Naive thymus-derived CD4-positive, alpha-beta T cell (primary cell): ENCODE data around the gene VIM. TPM values are rescaled to one million over a fixed set of nuclear protein-coding genes. Genes with fewer than 3 reads are reported as not detected.

ENCODE experiments used
- ATAC-seq: fragments of 150-1000 bp; cut with Tn5 transposase; 2 replicates; pipeline ENCODE4 v1.10.0; 2021; ENCODE audit warnings: mild to moderate bottlenecking, moderate library complexity
- CTCF ChIA-PET: fragments of 350-600 bp; sonication (Branson Sonifier 250); formaldehyde crosslinking; loops from one replicate; lab custom pipeline; 2021; ENCODE audit warnings: antibody characterized with exemption; lab: Charles Lee
- POLR2A ChIA-PET: fragments of 350-600 bp; sonication (Branson Sonifier 250); formaldehyde crosslinking; loops from one replicate; lab custom pipeline; 2021; ENCODE audit warnings: antibody characterized with exemption, inconsistent platforms; lab: Charles Lee
- DNase-seq, 9 donors: peaks; one replicate each; pipeline versions ENCODE4 v3.0.0 to v3.0.0-alpha.2; 2020 to 2022; ENCODE audit warnings: mixed read lengths in 1 of 9
- H3K27ac ChIP-seq: one replicate; pipeline ENCODE4 v1.7.0; 2013; ENCODE audit warnings: mild to moderate bottlenecking, low read depth, low read length, moderate library complexity
- H3K27me3 ChIP-seq, 2 donors: one replicate each; pipeline ENCODE4 v1.7.0; 2013; ENCODE audit warnings: low read length in 2 of 2, mild to moderate bottlenecking in 2 of 2, moderate library complexity in 2 of 2; ENCODE audit not compliant: control insufficient read depth in 2 of 2, insufficient read depth in 2 of 2
- H3K36me3 ChIP-seq, 3 experiments: 1 replicate in 2 of 3; 2 replicates in 1 of 3; pipeline ENCODE4 v1.7.0; 2013; ENCODE audit warnings: low read length in 3 of 3, mild to moderate bottlenecking in 3 of 3, moderate library complexity in 1 of 3; ENCODE audit not compliant: insufficient read depth in 3 of 3, control insufficient read depth in 2 of 3
- H3K4me1 ChIP-seq, 2 donors: one replicate each; pipeline ENCODE4 v1.7.0; 2013; ENCODE audit warnings: low read length in 2 of 2, mild to moderate bottlenecking in 2 of 2, moderate library complexity in 1 of 2; ENCODE audit not compliant: control insufficient read depth in 2 of 2, insufficient read depth in 2 of 2
- H3K4me3 ChIP-seq: 2 replicates; pipeline ENCODE4 v1.7.0; 2013; ENCODE audit warnings: mild to moderate bottlenecking, low read length
- H3K9me3 ChIP-seq, 3 experiments: 1 replicate in 2 of 3; 2 replicates in 1 of 3; pipeline ENCODE4 v1.7.0; 2013; ENCODE audit warnings: low read length in 3 of 3; ENCODE audit not compliant: control insufficient read depth in 2 of 3
- H3K27ac Mint-ChIP-seq, 9 donors: one replicate each; pipeline ENCODE4 v1.8.0; 2020 to 2022; ENCODE audit warnings: mixed read lengths in 9 of 9, mild to moderate bottlenecking in 8 of 9, moderate library complexity in 5 of 9, inconsistent platforms in 2 of 9
- H3K27me3 Mint-ChIP-seq, 5 donors: one replicate each; pipeline ENCODE4 v1.8.0; 2021 to 2022; ENCODE audit warnings: mixed read lengths in 5 of 5, mild to moderate bottlenecking in 1 of 5
- H3K36me3 Mint-ChIP-seq, 5 donors: one replicate each; pipeline ENCODE4 v1.8.0; 2020 to 2022; ENCODE audit warnings: mixed read lengths in 5 of 5, mild to moderate bottlenecking in 3 of 5, inconsistent platforms in 1 of 5
- H3K4me1 Mint-ChIP-seq, 7 donors: one replicate each; pipeline ENCODE4 v1.8.0; 2020 to 2022; ENCODE audit warnings: mixed read lengths in 7 of 7, mild to moderate bottlenecking in 3 of 7, inconsistent platforms in 1 of 7
- H3K4me3 Mint-ChIP-seq, 10 donors: one replicate each; pipeline ENCODE4 v1.8.0; 2020 to 2022; ENCODE audit warnings: mild to moderate bottlenecking in 10 of 10, mixed read lengths in 10 of 10, moderate library complexity in 6 of 10, inconsistent platforms in 2 of 10
- H3K9me3 Mint-ChIP-seq, 11 donors: one replicate each; pipeline ENCODE4 v1.8.0; 2020 to 2022; ENCODE audit warnings: mixed read lengths in 11 of 11, mild to moderate bottlenecking in 4 of 11, inconsistent platforms in 1 of 11, moderate library complexity in 1 of 11
- intact Hi-C, 2 donors: fragments of 100-400 bp; cut with micrococcal nuclease; formaldehyde crosslinking; loops; one replicate each; pipeline ENCODE4 v1.15.1; 2023
- polyA plus RNA-seq, 2 donors: library from polyadenylated mRNA; unstranded; fragments of 300-500 nt; fragmentation: Illumina TruSeq; gene quantifications; one replicate each; pipeline ENCODE4 v1.2.3, GENCODE V29; 2021
- total RNA-seq, 6 experiments: library from RNA in 5 of 6; stranded (reverse) in 5 of 6; gene quantifications; 1 replicate in 5 of 6; 2 replicates in 1 of 6; pipeline ENCODE4 v1.2.3 and lab custom pipeline; 2021 to 2026

Gene VIM
- total and polyA plus RNA-seq, 7 experiments from 2014 or later = 399 to 2,181 (median 546) TPM

DNA sequence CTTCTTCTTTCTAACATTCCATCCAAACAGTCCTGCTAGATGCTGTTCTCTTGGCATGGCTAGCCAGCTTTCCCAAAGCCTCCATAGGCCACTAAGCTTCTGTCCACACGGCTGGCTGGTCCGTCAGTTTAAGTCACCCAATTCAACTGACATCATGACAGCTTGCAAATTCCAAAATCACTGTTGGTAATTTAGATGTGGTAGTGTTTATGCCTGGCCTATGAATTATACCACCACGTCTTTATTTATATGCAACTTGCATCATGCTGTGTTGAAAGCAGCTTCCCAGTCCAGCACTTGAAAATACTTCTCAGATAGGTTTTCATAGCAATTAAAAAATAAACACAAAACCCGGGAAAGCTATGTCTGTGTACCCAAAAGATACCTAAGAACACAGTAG is 2.2 kb upstream of the VIM start:
- no peaks in the 10 kb centered on the region for H3K27me3 ChIP-seq
- Mint-ChIP-seq H3K27me3 (peaks cover 0 to 8% (median 0%) of the 10 kb centered on the region in 5 donors), H3K4me3 (no peak overlapping the region), H3K4me1 (peaks cover 23 to 53% (median 42%) of the 10 kb centered on the region in 7 donors), H3K9me3 (peaks cover 0 to 2% (median 0%) of the 10 kb centered on the region in 11 donors), H3K36me3 (peaks cover 0 to 34% (median 3%) of the 10 kb centered on the region in 5 donors), H3K27ac (peak overlapping the region in 5 of 9 donors; percentile 7 to 99 (median 97))
- no peak overlapping the region for H3K4me3 ChIP-seq
- POLR2A ChIA-PET = interaction anchor here (0.9 to 8.3 kb wide), 5 partner anchors 12 to 37 kb away, joined by 3 to 122 read pairs (median 3); partner anchors contain the start of gene TRDMT1
- CTCF ChIA-PET = interaction anchor here (2.7 to 3.4 kb wide), 2 partner anchors 20 to 25 kb away, joined by 8 to 13 read pairs; partner anchors contain the start of gene TRDMT1
- intact Hi-C loops = loop anchor here in 1 of 2 donors (10.0 kb wide), 1 partner anchor 1429 kb away; the partner anchor contains the start of genes ARL5B and NSUN6
- H3K27ac ChIP-seq = no peak overlapping the region
- DNase-seq (no peak), ATAC-seq (no peak)
- no peaks in the 10 kb centered on the region for H3K9me3 ChIP-seq
- H3K36me3 ChIP-seq = peaks cover 0 to 12% (median 0%) of the 10 kb centered on the region in 3 experiments
- peaks cover 16 to 17% of the 10 kb centered on the region in 2 donors for H3K4me1 ChIP-seq

DNA sequence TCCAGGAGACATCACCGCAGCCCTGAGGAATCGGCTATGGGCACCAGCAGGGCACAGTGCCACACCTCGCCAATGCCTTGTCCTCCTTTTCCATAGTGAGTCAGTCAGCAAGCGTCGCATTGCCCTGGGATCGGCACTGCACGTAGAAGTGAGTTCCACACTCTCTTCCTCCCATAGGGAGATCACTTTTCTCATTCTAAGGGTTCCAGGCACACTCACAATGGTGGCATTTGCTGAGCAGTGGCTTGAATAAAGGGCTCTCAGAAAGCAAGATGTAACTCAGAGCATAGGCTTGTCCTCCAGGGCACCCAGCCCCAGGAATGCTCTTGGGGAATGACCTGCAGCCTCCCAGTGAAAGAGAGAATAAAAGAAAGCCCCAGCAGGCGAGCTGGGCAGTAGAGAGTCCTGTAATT is 1.1 kb upstream of the VIM start:
- H3K9me3 ChIP-seq = no peaks in the 10 kb centered on the region
- intact Hi-C loops = loop anchor here in 1 of 2 donors (1.0 to 10.0 kb wide), 2 partner anchors 11 to 1428 kb away; partner anchors contain the start of genes ARL5B and NSUN6
- Mint-ChIP-seq H3K27me3 (peaks cover 0 to 8% (median 0%) of the 10 kb centered on the region in 5 donors), H3K9me3 (peaks cover 0 to 2% (median 0%) of the 10 kb centered on the region in 11 donors), H3K27ac (peak overlapping the region; percentile 91 to 100 (median 97)), H3K4me3 (peak overlapping the region; percentile 87 to 100 (median 97)), H3K4me1 (peaks cover 30 to 59% (median 53%) of the 10 kb centered on the region in 7 donors), H3K36me3 (peaks cover 0 to 44% (median 7%) of the 10 kb centered on the region in 5 donors)
- H3K4me1 ChIP-seq = peaks cover 27 to 28% of the 10 kb centered on the region in 2 donors
- DNase-seq = no peak
- POLR2A ChIA-PET = interaction anchor here (0.6 to 8.3 kb wide), 5 partner anchors 13 to 398 kb away, joined by 3 to 167 read pairs (median 6); partner anchors contain the start of gene TRDMT1
- CTCF ChIA-PET = interaction anchor here (2.7 to 3.4 kb wide), 2 partner anchors 21 to 26 kb away, joined by 8 to 13 read pairs; partner anchors contain the start of gene TRDMT1
- H3K27me3 ChIP-seq = no peaks in the 10 kb centered on the region
- peak overlapping the region; percentile 83 for H3K27ac ChIP-seq
- H3K36me3 ChIP-seq = peaks cover 7 to 19% (median 9%) of the 10 kb centered on the region in 3 experiments
- ATAC-seq = no peak
- H3K4me3 ChIP-seq = peak overlapping the region; percentile 81

DNA sequence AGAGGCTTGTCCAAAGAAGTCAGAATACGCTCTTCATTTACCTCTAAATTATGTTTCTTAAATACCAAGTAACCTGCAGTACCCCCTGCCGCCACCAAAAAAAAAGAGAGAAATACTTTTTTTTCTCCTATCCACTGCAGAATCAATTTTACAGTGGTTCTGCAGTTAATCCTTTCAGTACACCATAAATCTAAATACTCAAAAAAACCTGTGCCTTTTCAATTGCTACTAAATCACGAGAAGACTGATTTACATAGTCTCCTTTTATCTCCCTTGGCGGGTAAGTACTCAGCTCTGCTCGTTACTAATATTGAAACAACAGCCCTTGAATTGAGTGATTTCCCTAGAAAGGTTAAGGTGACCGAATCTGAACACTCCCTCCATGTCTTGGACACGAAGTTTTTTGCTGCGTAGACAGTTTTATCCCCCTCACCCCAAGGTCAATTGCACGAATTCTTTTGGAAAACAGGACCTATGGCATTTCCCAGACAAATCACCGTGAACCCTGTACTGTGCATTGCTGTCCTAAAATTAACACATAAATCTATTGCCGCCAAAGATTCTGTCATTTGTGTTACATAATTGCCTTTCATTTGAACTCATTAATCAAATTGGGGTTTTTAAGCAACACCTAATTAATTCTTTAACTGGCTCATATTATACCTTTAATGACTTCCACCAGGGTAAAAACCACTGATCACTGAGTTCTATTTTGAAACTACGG is 512 bp upstream of the VIM start:
- ChIA-PET POLR2A (interaction anchor here (0.6 to 8.3 kb wide), 11 partner anchors 12 to 413 kb away, joined by 3 to 167 read pairs (median 24); partner anchors contain the start of genes RSU1 and TRDMT1), CTCF (interaction anchor here (0.6 to 3.4 kb wide), 3 partner anchors 22 to 367 kb away, joined by 3 to 13 read pairs (median 8); partner anchors contain the start of gene TRDMT1)
- Mint-ChIP-seq H3K4me3 (peak overlapping the region; percentile 87 to 100 (median 97)), H3K27me3 (peaks cover 0 to 3% (median 0%) of the 10 kb centered on the region in 5 donors), H3K27ac (peak overlapping the region; percentile 91 to 100 (median 97)), H3K9me3 (no peaks in the 10 kb centered on the region), H3K36me3 (peaks cover 0 to 46% (median 7%) of the 10 kb centered on the region in 5 donors), H3K4me1 (peaks cover 25 to 61% (median 55%) of the 10 kb centered on the region in 7 donors)
- Histone ChIP-seq H3K4me1 (peaks cover 33 to 34% of the 10 kb centered on the region in 2 donors), H3K27ac (peak overlapping the region; percentile 83), H3K9me3 (no peaks in the 10 kb centered on the region), H3K36me3 (peaks cover 13 to 25% (median 15%) of the 10 kb centered on the region in 3 experiments), H3K4me3 (peak overlapping the region; percentile 81), H3K27me3 (no peaks in the 10 kb centered on the region)
- intact Hi-C loops = loop anchor here (1.0 to 10.0 kb wide), 6 partner anchors 11 to 1431 kb away; partner anchors contain the start of genes ARL5B (in 2 of the 2) and NSUN6 (in 1 of the 2)
- DNase-seq = peak in 8 of 9 donors; percentile 31 to 72 (median 58)
- no peak for ATAC-seq

DNA sequence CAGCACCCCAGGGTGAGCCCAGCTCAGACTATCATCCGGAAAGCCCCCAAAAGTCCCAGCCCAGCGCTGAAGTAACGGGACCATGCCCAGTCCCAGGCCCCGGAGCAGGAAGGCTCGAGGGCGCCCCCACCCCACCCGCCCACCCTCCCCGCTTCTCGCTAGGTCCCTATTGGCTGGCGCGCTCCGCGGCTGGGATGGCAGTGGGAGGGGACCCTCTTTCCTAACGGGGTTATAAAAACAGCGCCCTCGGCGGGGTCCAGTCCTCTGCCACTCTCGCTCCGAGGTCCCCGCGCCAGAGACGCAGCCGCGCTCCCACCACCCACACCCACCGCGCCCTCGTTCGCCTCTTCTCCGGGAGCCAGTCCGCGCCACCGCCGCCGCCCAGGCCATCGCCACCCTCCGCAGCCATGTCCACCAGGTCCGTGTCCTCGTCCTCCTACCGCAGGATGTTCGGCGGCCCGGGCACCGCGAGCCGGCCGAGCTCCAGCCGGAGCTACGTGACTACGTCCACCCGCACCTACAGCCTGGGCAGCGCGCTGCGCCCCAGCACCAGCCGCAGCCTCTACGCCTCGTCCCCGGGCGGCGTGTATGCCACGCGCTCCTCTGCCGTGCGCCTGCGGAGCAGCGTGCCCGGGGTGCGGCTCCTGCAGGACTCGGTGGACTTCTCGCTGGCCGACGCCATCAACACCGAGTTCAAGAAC is 1.1 kb downstream of the VIM start:
- H3K9me3 ChIP-seq = no peaks in the 10 kb centered on the region
- DNase-seq (peak in 8 of 9 donors; percentile 61 to 83 (median 64)), ATAC-seq (peak; percentile 58)
- Mint-ChIP-seq H3K4me1 (peaks cover 21 to 62% (median 58%) of the 10 kb centered on the region in 7 donors), H3K27ac (peak overlapping the region; percentile 91 to 100 (median 97)), H3K27me3 (peaks cover 0 to 3% (median 0%) of the 10 kb centered on the region in 5 donors), H3K4me3 (peak overlapping the region; percentile 87 to 100 (median 97)), H3K9me3 (no peaks in the 10 kb centered on the region), H3K36me3 (peaks cover under 1 to 47% (median 9%) of the 10 kb centered on the region in 5 donors)
- no peaks in the 10 kb centered on the region for H3K27me3 ChIP-seq
- H3K4me3 ChIP-seq = peak overlapping the region; percentile 93
- POLR2A ChIA-PET = interaction anchor here (0.6 to 8.3 kb wide), 28 partner anchors 9 to 415 kb away, joined by 3 to 167 read pairs (median 4); partner anchors contain the start of genes RSU1, STAM and TRDMT1
- intact Hi-C loops = loop anchor here (2.0 to 10.0 kb wide), 2 partner anchors 1426 to 1430 kb away; partner anchors contain the start of genes ARL5B (in 2 of the 2) and NSUN6 (in 1 of the 2)
- H3K27ac ChIP-seq = peak overlapping the region; percentile 83
- CTCF ChIA-PET = interaction anchor here (0.6 to 2.5 kb wide), 9 partner anchors 12 to 412 kb away, joined by 3 to 18 read pairs (median 4); partner anchors contain the start of genes RSU1 and TRDMT1
- peaks cover 39 to 44% of the 10 kb centered on the region in 2 donors for H3K4me1 ChIP-seq
- H3K36me3 ChIP-seq = peaks cover 23 to 39% (median 24%) of the 10 kb centered on the region in 3 experiments

DNA sequence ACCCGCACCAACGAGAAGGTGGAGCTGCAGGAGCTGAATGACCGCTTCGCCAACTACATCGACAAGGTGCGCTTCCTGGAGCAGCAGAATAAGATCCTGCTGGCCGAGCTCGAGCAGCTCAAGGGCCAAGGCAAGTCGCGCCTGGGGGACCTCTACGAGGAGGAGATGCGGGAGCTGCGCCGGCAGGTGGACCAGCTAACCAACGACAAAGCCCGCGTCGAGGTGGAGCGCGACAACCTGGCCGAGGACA is 1.6 kb downstream of the VIM start:
- intact Hi-C loops = loop anchor here (2.0 to 10.0 kb wide), 2 partner anchors 1425 to 1429 kb away; partner anchors contain the start of genes ARL5B (in 2 of the 2) and NSUN6 (in 1 of the 2)
- H3K27me3 ChIP-seq = no peaks in the 10 kb centered on the region
- H3K36me3 ChIP-seq = peaks cover 28 to 43% (median 29%) of the 10 kb centered on the region in 3 experiments
- peak overlapping the region; percentile 83 for H3K27ac ChIP-seq
- DNase-seq = no peak
- peak overlapping the region; percentile 87 to 100 (median 97) for H3K4me3 Mint-ChIP-seq
- peaks cover 5 to 51% (median 13%) of the 10 kb centered on the region in 5 donors for H3K36me3 Mint-ChIP-seq
- H3K4me1 ChIP-seq = peaks cover 44% of the 10 kb centered on the region in 2 donors
- no peaks in the 10 kb centered on the region for H3K9me3 ChIP-seq
- CTCF ChIA-PET = interaction anchor here (0.6 to 2.5 kb wide), 9 partner anchors 12 to 413 kb away, joined by 3 to 18 read pairs (median 4); partner anchors contain the start of genes RSU1 and TRDMT1
- POLR2A ChIA-PET = interaction anchor here (0.6 to 8.3 kb wide), 26 partner anchors 8 to 417 kb away, joined by 3 to 167 read pairs (median 4); partner anchors contain the start of genes RSU1, STAM and TRDMT1
- no peak for ATAC-seq
- peak overlapping the region; percentile 93 for H3K4me3 ChIP-seq
- H3K27me3 Mint-ChIP-seq = peaks cover 0 to 3% (median 0%) of the 10 kb centered on the region in 5 donors
- peaks cover 23 to 65% (median 62%) of the 10 kb centered on the region in 7 donors for H3K4me1 Mint-ChIP-seq
- peak overlapping the region; percentile 91 to 100 (median 97) for H3K27ac Mint-ChIP-seq
- H3K9me3 Mint-ChIP-seq = no peaks in the 10 kb centered on the region
